Activated CD4-positive, alpha-beta T cell treated with anti-CD3 and anti-CD28 coated beads, Interleukin-2, amount 10 ng/mL, durations not matched to agents 7 days and 5 days (primary cell): ENCODE results near the gene IL1RAPL1. TPM values are rescaled to one million over a fixed set of nuclear protein-coding genes. Genes with fewer than 3 reads are reported as not detected.
"Not testable (repeated sequence)": the region's sequence is repeated elsewhere in the genome, so short reads cannot be mapped to it uniquely, and the experiment has no call there.

Experiments
- CTCF ChIA-PET: fragments of 350-600 bp; sonication (Branson Sonifier 250); formaldehyde crosslinking; loops from one replicate; lab custom pipeline; 2021; ENCODE audit warnings: antibody characterized with exemption; lab: Charles Lee
- POLR2A ChIA-PET: fragments of 350-600 bp; sonication (Branson Sonifier 250); formaldehyde crosslinking; loops from one replicate; lab custom pipeline; 2021; ENCODE audit warnings: antibody characterized with exemption; lab: Charles Lee
- DNase-seq: peaks from one replicate; pipeline ENCODE4 v3.0.0-alpha.2; 2020
- H3K27ac Mint-ChIP-seq: one replicate; pipeline ENCODE4 v1.8.0; 2021; ENCODE audit warnings: mild to moderate bottlenecking, moderate library complexity, mixed read lengths
- H3K27me3 Mint-ChIP-seq: one replicate; pipeline ENCODE4 v1.8.0; 2021; ENCODE audit warnings: mixed read lengths
- H3K36me3 Mint-ChIP-seq: one replicate; pipeline ENCODE4 v1.8.0; 2021; ENCODE audit warnings: low read depth, mixed read lengths
- H3K4me1 Mint-ChIP-seq: one replicate; pipeline ENCODE4 v1.8.0; 2021; ENCODE audit warnings: mixed read lengths
- H3K4me3 Mint-ChIP-seq: one replicate; pipeline ENCODE4 v1.8.0; 2021; ENCODE audit warnings: mild to moderate bottlenecking, moderate library complexity, mixed read lengths
- H3K9me3 Mint-ChIP-seq: one replicate; pipeline ENCODE4 v1.8.0; 2021; ENCODE audit warnings: mixed read lengths
- total RNA-seq, 2 experiments: library from RNA; stranded (reverse); gene quantifications; one replicate each; pipeline ENCODE4 v1.2.3, GENCODE V29; 2021

IL1RAPL1 gene
- total RNA-seq, 2 experiments from 2014 or later = not detected

- ChIA-PET CTCF (no interaction called here), POLR2A (no interaction called here)
- DNase-seq = no peak
- no peaks in the 10 kb centered on the region for H3K27me3 Mint-ChIP-seq
- H3K4me3 Mint-ChIP-seq = no peak overlapping the region
- H3K4me1 Mint-ChIP-seq = no peaks in the 10 kb centered on the region
- no peaks in the 10 kb centered on the region for H3K9me3 Mint-ChIP-seq
- no peak overlapping the region for H3K27ac Mint-ChIP-seq
- H3K36me3 Mint-ChIP-seq = no peaks in the 10 kb centered on the region
Measured at GRCh38 chrX:28752330-28752729, 165.1 kb downstream of the IL1RAPL1 start.

GRCh38 chrX:28756175-28756574, 168.9 kb downstream of the IL1RAPL1 start:
- H3K36me3 Mint-ChIP-seq = no peaks in the 10 kb centered on the region
- no peak overlapping the region for H3K27ac Mint-ChIP-seq
- H3K9me3 Mint-ChIP-seq = peaks cover 4% of the 10 kb centered on the region
- H3K4me3 Mint-ChIP-seq = no peak overlapping the region
- H3K27me3 Mint-ChIP-seq = no peaks in the 10 kb centered on the region
- no peaks in the 10 kb centered on the region for H3K4me1 Mint-ChIP-seq
- POLR2A ChIA-PET = no interaction called here
- no peak for DNase-seq
- CTCF ChIA-PET = no interaction called here

DNA sequence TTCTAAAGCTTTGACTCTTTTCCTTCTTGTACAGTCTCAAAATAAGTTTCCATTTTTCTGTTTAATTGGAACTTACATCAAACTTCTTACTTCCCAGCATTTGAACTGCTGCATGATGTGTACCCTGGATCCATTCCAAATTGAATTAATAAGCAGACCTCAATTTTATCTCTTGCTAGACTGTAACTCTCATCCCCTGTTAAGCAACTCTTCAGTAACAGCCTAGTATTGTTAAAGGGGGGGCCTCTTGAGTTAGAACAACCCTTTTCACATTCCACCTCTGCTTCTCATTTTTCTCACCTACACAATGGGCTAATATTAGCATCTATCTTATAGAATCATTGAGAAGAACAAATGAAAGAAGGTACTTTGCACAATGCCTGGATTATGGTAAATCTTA, 169.4 kb downstream of the IL1RAPL1 start:
- Mint-ChIP-seq H3K27me3 (no peaks in the 10 kb centered on the region), H3K4me1 (no peaks in the 10 kb centered on the region), H3K27ac (no peak overlapping the region), H3K9me3 (peaks cover 4% of the 10 kb centered on the region), H3K36me3 (no peaks in the 10 kb centered on the region), H3K4me3 (no peak overlapping the region)
- ChIA-PET POLR2A (no interaction called here), CTCF (no interaction called here)
- no peak for DNase-seq

DNA sequence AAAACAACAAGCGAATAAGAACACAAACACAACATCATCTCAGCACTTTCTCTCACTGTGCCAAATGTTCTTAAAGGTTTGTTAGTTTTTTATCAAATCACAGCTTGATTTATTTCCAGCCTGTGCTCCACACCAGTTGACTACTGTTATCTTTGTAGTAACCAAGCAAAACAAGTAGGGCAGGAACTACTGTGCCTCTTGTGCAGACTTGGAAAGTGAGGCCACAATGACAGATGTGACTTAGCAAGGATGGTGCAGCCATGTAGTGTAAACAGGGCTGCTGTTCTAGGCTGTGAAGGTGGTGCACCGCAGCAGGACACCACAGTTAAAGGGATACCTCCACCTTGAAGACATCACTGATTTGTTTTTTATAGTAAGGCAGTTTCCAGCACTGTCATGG, 170.0 kb downstream of the IL1RAPL1 start:
- ChIA-PET CTCF (no interaction called here), POLR2A (no interaction called here)
- Mint-ChIP-seq H3K4me3 (no peak overlapping the region), H3K36me3 (no peaks in the 10 kb centered on the region), H3K4me1 (no peaks in the 10 kb centered on the region), H3K27ac (no peak overlapping the region), H3K9me3 (peaks cover 4% of the 10 kb centered on the region), H3K27me3 (no peaks in the 10 kb centered on the region)
- DNase-seq = no peak

DNA sequence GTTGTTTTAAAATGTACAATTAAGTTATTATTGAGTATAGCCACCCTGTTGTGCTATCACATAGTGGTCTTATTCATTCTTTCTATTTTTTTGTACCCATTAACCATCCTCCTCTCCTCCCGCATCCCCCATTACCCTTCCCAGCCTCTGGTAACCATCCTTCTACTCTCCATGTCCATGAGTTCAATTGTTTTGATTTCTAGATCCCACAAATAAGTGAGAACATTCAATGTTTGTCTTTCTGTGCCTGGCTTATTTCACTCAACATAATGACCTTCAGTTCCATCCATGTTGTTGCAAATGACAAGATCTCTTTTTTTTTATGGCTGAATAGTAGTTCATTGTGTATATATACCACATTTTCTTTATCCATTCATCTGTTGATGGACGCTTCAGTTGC, 179.3 kb downstream of the IL1RAPL1 start:
- CTCF ChIA-PET, H3K4me3 Mint-ChIP-seq, DNase-seq, H3K36me3 Mint-ChIP-seq, H3K9me3 Mint-ChIP-seq, H3K27ac Mint-ChIP-seq, POLR2A ChIA-PET, H3K27me3 Mint-ChIP-seq, H3K4me1 Mint-ChIP-seq: not testable (repeated sequence)

- Mint-ChIP-seq H3K9me3 (no peaks in the 10 kb centered on the region), H3K36me3 (no peaks in the 10 kb centered on the region), H3K27ac (no peak overlapping the region), H3K4me3 (no peak overlapping the region), H3K4me1 (no peaks in the 10 kb centered on the region), H3K27me3 (no peaks in the 10 kb centered on the region)
- POLR2A ChIA-PET = no interaction called here
- no peak for DNase-seq
- CTCF ChIA-PET = no interaction called here
Measured at GRCh38 chrX:28773807-28774206, 186.6 kb downstream of the IL1RAPL1 start.

- Mint-ChIP-seq H3K36me3 (no peaks in the 10 kb centered on the region), H3K4me3 (no peak overlapping the region), H3K27ac (no peak overlapping the region), H3K27me3 (no peaks in the 10 kb centered on the region), H3K9me3 (peaks cover 6% of the 10 kb centered on the region), H3K4me1 (no peaks in the 10 kb centered on the region)
- ChIA-PET CTCF (no interaction called here), POLR2A (no interaction called here)
- DNase-seq = no peak
Measured at GRCh38 chrX:28787206-28787605, 200.0 kb downstream of the IL1RAPL1 start.

GRCh38 chrX:28800671-28801070, 213.4 kb downstream of the IL1RAPL1 start:
- DNase-seq, H3K4me1 Mint-ChIP-seq, H3K27ac Mint-ChIP-seq, H3K36me3 Mint-ChIP-seq, POLR2A ChIA-PET, CTCF ChIA-PET, H3K9me3 Mint-ChIP-seq, H3K4me3 Mint-ChIP-seq, H3K27me3 Mint-ChIP-seq: not testable (repeated sequence)

- H3K4me1 Mint-ChIP-seq = no peaks in the 10 kb centered on the region
- CTCF ChIA-PET = no interaction called here
- no peak overlapping the region for H3K27ac Mint-ChIP-seq
- H3K9me3 Mint-ChIP-seq = peaks cover 1% of the 10 kb centered on the region
- no peaks in the 10 kb centered on the region for H3K27me3 Mint-ChIP-seq
- no peak for DNase-seq
- no peaks in the 10 kb centered on the region for H3K36me3 Mint-ChIP-seq
- H3K4me3 Mint-ChIP-seq = no peak overlapping the region
- POLR2A ChIA-PET = no interaction called here
Measured at GRCh38 chrX:28802625-28803024, 215.4 kb downstream of the IL1RAPL1 start.

DNA sequence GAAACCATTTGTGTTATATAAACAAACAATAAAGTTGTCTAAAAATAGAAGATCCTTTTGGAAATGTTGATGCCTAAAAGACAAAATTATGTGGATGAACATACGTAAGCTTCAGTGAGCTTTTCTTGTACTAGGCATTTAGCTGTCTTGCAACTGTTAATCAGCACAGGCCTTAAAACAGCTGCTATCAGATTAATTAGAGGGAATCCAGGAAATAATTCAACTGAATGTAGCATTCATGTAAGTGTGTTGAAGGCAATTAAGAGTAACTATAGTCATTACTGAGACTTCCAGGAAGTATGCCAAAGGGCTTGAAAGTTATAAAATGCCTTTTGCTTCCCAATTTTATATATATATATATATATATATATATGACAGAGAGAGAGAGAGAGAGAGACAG, 248.7 kb downstream of the IL1RAPL1 start:
- Mint-ChIP-seq H3K36me3 (no peaks in the 10 kb centered on the region), H3K27ac (no peak overlapping the region), H3K4me1 (no peaks in the 10 kb centered on the region), H3K4me3 (no peak overlapping the region), H3K27me3 (no peaks in the 10 kb centered on the region), H3K9me3 (peaks cover 2% of the 10 kb centered on the region)
- ChIA-PET CTCF (no interaction called here), POLR2A (no interaction called here)
- DNase-seq = no peak

- Mint-ChIP-seq H3K36me3 (no peaks in the 10 kb centered on the region), H3K9me3 (peaks cover 5% of the 10 kb centered on the region), H3K4me1 (no peaks in the 10 kb centered on the region), H3K27ac (no peak overlapping the region), H3K4me3 (no peak overlapping the region), H3K27me3 (no peaks in the 10 kb centered on the region)
- ChIA-PET CTCF (no interaction called here), POLR2A (no interaction called here)
- no peak for DNase-seq
Measured at GRCh38 chrX:28843817-28844216, 256.6 kb downstream of the IL1RAPL1 start.

GRCh38 chrX:28847423-28847822, 260.2 kb downstream of the IL1RAPL1 start:
- no peak for DNase-seq
- POLR2A ChIA-PET = no interaction called here
- Mint-ChIP-seq H3K4me3 (no peak overlapping the region), H3K4me1 (no peaks in the 10 kb centered on the region), H3K27ac (no peak overlapping the region), H3K36me3 (no peaks in the 10 kb centered on the region), H3K9me3 (peaks cover 5% of the 10 kb centered on the region), H3K27me3 (no peaks in the 10 kb centered on the region)
- CTCF ChIA-PET = no interaction called here

- H3K36me3 Mint-ChIP-seq = no peaks in the 10 kb centered on the region
- no peak overlapping the region for H3K4me3 Mint-ChIP-seq
- H3K27me3 Mint-ChIP-seq = no peaks in the 10 kb centered on the region
- ChIA-PET POLR2A (no interaction called here), CTCF (no interaction called here)
- DNase-seq = no peak
- H3K4me1 Mint-ChIP-seq = no peaks in the 10 kb centered on the region
- peaks cover 5% of the 10 kb centered on the region for H3K9me3 Mint-ChIP-seq
- no peak overlapping the region for H3K27ac Mint-ChIP-seq
Measured at GRCh38 chrX:28848707-28849106, 261.5 kb downstream of the IL1RAPL1 start.

DNA sequence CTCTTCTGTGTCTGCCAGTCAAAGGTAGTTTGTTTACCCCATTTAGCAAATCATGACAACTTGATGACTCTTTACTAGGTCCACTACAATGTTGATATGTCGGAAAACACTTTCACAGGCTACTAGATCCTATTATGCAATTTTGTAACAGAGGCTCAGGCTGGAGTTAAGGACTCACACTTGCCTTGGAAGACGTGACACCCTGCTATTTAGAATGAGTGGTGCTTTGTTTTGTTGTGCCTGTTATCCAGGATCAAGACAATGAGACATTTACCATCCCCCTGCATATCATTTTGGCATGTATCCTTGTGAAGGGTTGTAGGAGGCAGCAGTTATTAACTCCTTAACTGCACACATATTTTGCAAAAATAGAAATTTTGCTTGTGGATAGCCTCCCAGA, 263.7 kb downstream of the IL1RAPL1 start:
- Mint-ChIP-seq H3K4me1 (no peaks in the 10 kb centered on the region), H3K27ac (no peak overlapping the region), H3K27me3 (no peaks in the 10 kb centered on the region), H3K4me3 (no peak overlapping the region), H3K36me3 (no peaks in the 10 kb centered on the region), H3K9me3 (peaks cover 4% of the 10 kb centered on the region)
- ChIA-PET POLR2A (no interaction called here), CTCF (no interaction called here)
- DNase-seq = no peak
